ENCODE measurements around the gene ZNF335. TPM values are rescaled to one million over a fixed set of nuclear protein-coding genes. Genes with fewer than 3 reads are reported as not detected.

The ZNF335 gene
- total RNA-seq, 4 donors from 2014 or later, result 10.5 to 22.5 (median 19.8) TPM

GRCh38 chr20:45946149-45946970 lies 25.6 kb downstream of the ZNF335 start:
- 81 to 93% methylated on average over 10 to 17 of the region's 20 CpGs for WGBS, 2 donors
- Histone ChIP-seq H3K27me3 (no peaks in the 10 kb centered on the region), H3K36me3 (peaks cover 59 to 100% (median 62%) of the 10 kb centered on the region in 3 donors), H3K9me3 (no peaks in the 10 kb centered on the region), H3K27ac (peak overlapping the region in 3 of 4 donors; percentile 78 to 84 (median 79)), H3K4me1 (peaks cover 22 to 82% (median 27%) of the 10 kb centered on the region in 3 donors), H3K4me3 (no peak overlapping the region)
- no peak for DNase-seq
- TF ChIP-seq CTCF (IDR thresholded peaks at IDR 0.05) (no peak), POLR2A (IDR thresholded peaks at IDR 0.05) (no peak)
- intact Hi-C loops (cut with DNase I), result loop anchor here (10.0 kb wide), 1 partner anchor 52 kb away; the partner anchor contains the start of genes CTSA and NEURL2

- H3K27ac ChIP-seq, result peak overlapping the region; percentile 19 to 84 (median 78)
- peaks cover 64 to 100% (median 65%) of the 10 kb centered on the region in 3 donors for H3K36me3 ChIP-seq
- H3K9me3 ChIP-seq, result no peaks in the 10 kb centered on the region
- DNase-seq, result no peak
- peaks cover 22 to 76% (median 27%) of the 10 kb centered on the region in 3 donors for H3K4me1 ChIP-seq
- intact Hi-C loops (cut with DNase I), result loop anchor here (10.0 kb wide), 1 partner anchor 51 kb away; the partner anchor contains the start of genes CTSA and NEURL2
- no peak for TF ChIP-seq POLR2A (IDR thresholded peaks at IDR 0.05)
- TF ChIP-seq CTCF (IDR thresholded peaks at IDR 0.05), result no peak
- no peaks in the 10 kb centered on the region for H3K27me3 ChIP-seq
- no peak overlapping the region for H3K4me3 ChIP-seq
- WGBS, 2 donors, result 73% methylated on average over 6 to 10 of the region's 13 CpGs
Measured at GRCh38 chr20:45945678-45946148, 26.3 kb downstream of the ZNF335 start.

- no peak for DNase-seq
- 86% methylated on average over 16 to 17 of the region's 19 CpGs for WGBS, 2 donors
- H3K27ac ChIP-seq, result peak overlapping the region; percentile 69 to 84 (median 78)
- intact Hi-C loops (cut with DNase I), result loop anchor here (10.0 kb wide), 1 partner anchor 50 kb away; the partner anchor contains the start of genes CTSA and NEURL2
- H3K4me1 ChIP-seq, result peaks cover 22 to 75% (median 27%) of the 10 kb centered on the region in 3 donors
- no peaks in the 10 kb centered on the region for H3K9me3 ChIP-seq
- no peak overlapping the region for H3K4me3 ChIP-seq
- TF ChIP-seq CTCF (IDR thresholded peaks at IDR 0.05), result peak in 1 of 6 experiments; percentile 28
- no peak for TF ChIP-seq POLR2A (IDR thresholded peaks at IDR 0.05)
- no peaks in the 10 kb centered on the region for H3K27me3 ChIP-seq
- H3K36me3 ChIP-seq, result peaks cover 64 to 100% (median 67%) of the 10 kb centered on the region in 3 donors
Measured at GRCh38 chr20:45944965-45945677, 26.9 kb downstream of the ZNF335 start.

- WGBS, 2 donors, result 41 to 57% methylated on average over 7 to 11 of the region's 15 CpGs
- DNase-seq, result no peak
- TF ChIP-seq CTCF (IDR thresholded peaks at IDR 0.05) (no peak), POLR2A (IDR thresholded peaks at IDR 0.05) (no peak)
- Histone ChIP-seq H3K27ac (peak overlapping the region; percentile 59 to 84 (median 74)), H3K4me1 (peaks cover 22 to 75% (median 33%) of the 10 kb centered on the region in 3 donors), H3K9me3 (no peaks in the 10 kb centered on the region), H3K27me3 (no peaks in the 10 kb centered on the region), H3K36me3 (peaks cover 60 to 100% (median 64%) of the 10 kb centered on the region in 3 donors), H3K4me3 (no peak overlapping the region)
- intact Hi-C loops (cut with DNase I), result loop anchor here (10.0 kb wide), 1 partner anchor 50 kb away; the partner anchor contains the start of genes CTSA and NEURL2
Measured at GRCh38 chr20:45944151-45944964, 27.6 kb downstream of the ZNF335 start.
